Measurements from ENCODE around the gene NARS2.
"Not testable (repeated sequence)": the region's sequence is repeated elsewhere in the genome, so short reads cannot be mapped to it uniquely, and the experiment has no call there.

NARS2 gene

GRCh38 chr11:78606667-78607066, 32.0 kb upstream of the NARS2 start:
- no peak for DNase-seq
- Histone ChIP-seq H2BK5ac (ENCODE audit: low read depth, low read length, poor library complexity, severe bottlenecking) (no peak overlapping the region), H2BK15ac (ENCODE audit: low read depth, poor library complexity, severe bottlenecking) (no peak overlapping the region), H3K4me2 (ENCODE audit: low read length, poor library complexity, severe bottlenecking) (no peak overlapping the region), H3K9me3 (ENCODE audit: control insufficient read depth, low read length) (no peaks in the 10 kb centered on the region), H3K4me3 (ENCODE audit: insufficient read depth in 1 of 2, low read depth in 1 of 2, low read length in 2 of 2) (no peak overlapping the region), H2AFZ (ENCODE audit: low read depth, low read length) (no peak overlapping the region), H3K14ac (ENCODE audit: low read length in 2 of 2) (no peak overlapping the region), H3K18ac (ENCODE audit: low read depth in 1 of 2, low read length in 2 of 2) (no peak overlapping the region), H3K4me1 (ENCODE audit: control insufficient read depth, insufficient read depth, low read depth, low read length) (no peaks in the 10 kb centered on the region), H3K23ac (ENCODE audit: low read length in 2 of 2) (no peak overlapping the region), H3K4ac (ENCODE audit: low read depth in 1 of 2, low read length in 2 of 2) (no peak overlapping the region), H3K36me3 (ENCODE audit: control insufficient read depth in 1 of 2, insufficient read depth in 2 of 2, low read depth in 1 of 2, low read length in 2 of 2) (no peaks in the 10 kb centered on the region), H2BK120ac (ENCODE audit: low read depth, low read length) (no peak overlapping the region), H3K27me3 (ENCODE audit: control insufficient read depth in 1 of 2, insufficient read depth in 1 of 2, low read length in 2 of 2) (no peaks in the 10 kb centered on the region), H4K91ac (ENCODE audit: low read length) (no peak overlapping the region), H3K79me1 (replicated peaks; ENCODE audit: low read length, poor library complexity, severe bottlenecking) (no peaks in the 10 kb centered on the region), H2AK5ac (ENCODE audit: low read length, severe bottlenecking) (no peak overlapping the region), H3K27ac (ENCODE audit: low read length, poor library complexity, severe bottlenecking) (no peak overlapping the region), H3K9ac (ENCODE audit: low read length) (no peak overlapping the region), H4K8ac (ENCODE audit: low read length) (no peak overlapping the region), H2BK12ac (ENCODE audit: low read length in 2 of 2) (no peak overlapping the region)
- 94% methylated on average over 3 of the region's 3 CpGs for WGBS

GRCh38 chr11:78605296-78605695, 30.6 kb upstream of the NARS2 start:
- no peak overlapping the region for H3K23ac ChIP-seq (ENCODE audit: low read length in 2 of 2)
- no peak overlapping the region for H2AK5ac ChIP-seq (ENCODE audit: low read length, severe bottlenecking)
- H3K36me3 ChIP-seq (ENCODE audit: control insufficient read depth in 1 of 2, insufficient read depth in 2 of 2, low read depth in 1 of 2, low read length in 2 of 2), result no peaks in the 10 kb centered on the region
- no peak overlapping the region for H3K27ac ChIP-seq (ENCODE audit: low read length, poor library complexity, severe bottlenecking)
- no peaks in the 10 kb centered on the region for H3K27me3 ChIP-seq (ENCODE audit: control insufficient read depth in 1 of 2, insufficient read depth in 1 of 2, low read length in 2 of 2)
- no peak overlapping the region for H2BK5ac ChIP-seq (ENCODE audit: low read depth, low read length, poor library complexity, severe bottlenecking)
- H2BK12ac ChIP-seq (ENCODE audit: low read length in 2 of 2), result no peak overlapping the region
- no peaks in the 10 kb centered on the region for H3K79me1 ChIP-seq (replicated peaks; ENCODE audit: low read length, poor library complexity, severe bottlenecking)
- H3K18ac ChIP-seq (ENCODE audit: low read depth in 1 of 2, low read length in 2 of 2), result no peak overlapping the region
- H3K4me2 ChIP-seq (ENCODE audit: low read length, poor library complexity, severe bottlenecking), result no peak overlapping the region
- H3K9me3 ChIP-seq (ENCODE audit: control insufficient read depth, low read length), result no peaks in the 10 kb centered on the region
- H2BK120ac ChIP-seq (ENCODE audit: low read depth, low read length), result no peak overlapping the region
- no peak overlapping the region for H2BK15ac ChIP-seq (ENCODE audit: low read depth, poor library complexity, severe bottlenecking)
- H3K14ac ChIP-seq (ENCODE audit: low read length in 2 of 2), result no peak overlapping the region
- no peak overlapping the region for H4K8ac ChIP-seq (ENCODE audit: low read length)
- WGBS, result 66% methylated on average over 7 of the region's 7 CpGs
- no peak overlapping the region for H3K9ac ChIP-seq (ENCODE audit: low read length)
- H2AFZ ChIP-seq (ENCODE audit: low read depth, low read length), result no peak overlapping the region
- H3K4me3 ChIP-seq (ENCODE audit: insufficient read depth in 1 of 2, low read depth in 1 of 2, low read length in 2 of 2), result no peak overlapping the region
- H3K4me1 ChIP-seq (ENCODE audit: control insufficient read depth, insufficient read depth, low read depth, low read length), result no peaks in the 10 kb centered on the region
- H4K91ac ChIP-seq (ENCODE audit: low read length), result no peak overlapping the region
- DNase-seq, result no peak
- no peak overlapping the region for H3K4ac ChIP-seq (ENCODE audit: low read depth in 1 of 2, low read length in 2 of 2)

- DNase-seq, result no peak
- Histone ChIP-seq H2BK12ac (ENCODE audit: low read length in 2 of 2) (no peak overlapping the region), H3K23ac (ENCODE audit: low read length in 2 of 2) (no peak overlapping the region), H3K27ac (ENCODE audit: low read length, poor library complexity, severe bottlenecking) (no peak overlapping the region), H3K27me3 (ENCODE audit: control insufficient read depth in 1 of 2, insufficient read depth in 1 of 2, low read length in 2 of 2) (no peaks in the 10 kb centered on the region), H4K8ac (ENCODE audit: low read length) (no peak overlapping the region), H3K4me2 (ENCODE audit: low read length, poor library complexity, severe bottlenecking) (no peak overlapping the region), H3K36me3 (ENCODE audit: control insufficient read depth in 1 of 2, insufficient read depth in 2 of 2, low read depth in 1 of 2, low read length in 2 of 2) (no peaks in the 10 kb centered on the region), H3K4me3 (ENCODE audit: insufficient read depth in 1 of 2, low read depth in 1 of 2, low read length in 2 of 2) (no peak overlapping the region), H3K4ac (ENCODE audit: low read depth in 1 of 2, low read length in 2 of 2) (no peak overlapping the region), H2AK5ac (ENCODE audit: low read length, severe bottlenecking) (no peak overlapping the region), H4K91ac (ENCODE audit: low read length) (no peak overlapping the region), H3K9me3 (ENCODE audit: control insufficient read depth, low read length) (no peaks in the 10 kb centered on the region), H2BK15ac (ENCODE audit: low read depth, poor library complexity, severe bottlenecking) (no peak overlapping the region), H3K9ac (ENCODE audit: low read length) (no peak overlapping the region), H3K4me1 (ENCODE audit: control insufficient read depth, insufficient read depth, low read depth, low read length) (no peaks in the 10 kb centered on the region), H3K79me1 (replicated peaks; ENCODE audit: low read length, poor library complexity, severe bottlenecking) (no peaks in the 10 kb centered on the region), H3K18ac (ENCODE audit: low read depth in 1 of 2, low read length in 2 of 2) (no peak overlapping the region), H2AFZ (ENCODE audit: low read depth, low read length) (no peak overlapping the region), H2BK5ac (ENCODE audit: low read depth, low read length, poor library complexity, severe bottlenecking) (no peak overlapping the region), H3K14ac (ENCODE audit: low read length in 2 of 2) (no peak overlapping the region), H2BK120ac (ENCODE audit: low read depth, low read length) (no peak overlapping the region)
- 90% methylated on average over 1 of the region's 1 CpG for WGBS
Measured at GRCh38 chr11:78603792-78604191, 29.1 kb upstream of the NARS2 start.

GRCh38 chr11:78602771-78603170, 28.1 kb upstream of the NARS2 start:
- not testable (repeated sequence) for H3K4me3 ChIP-seq (ENCODE audit: insufficient read depth in 1 of 2, low read depth in 1 of 2, low read length in 2 of 2); H3K4me2 ChIP-seq (ENCODE audit: low read length, poor library complexity, severe bottlenecking); H4K8ac ChIP-seq (ENCODE audit: low read length); H3K4me1 ChIP-seq (ENCODE audit: control insufficient read depth, insufficient read depth, low read depth, low read length); H3K9ac ChIP-seq (ENCODE audit: low read length); H3K36me3 ChIP-seq (ENCODE audit: control insufficient read depth in 1 of 2, insufficient read depth in 2 of 2, low read depth in 1 of 2, low read length in 2 of 2); H2BK12ac ChIP-seq (ENCODE audit: low read length in 2 of 2); H2BK120ac ChIP-seq (ENCODE audit: low read depth, low read length); H3K27me3 ChIP-seq (ENCODE audit: control insufficient read depth in 1 of 2, insufficient read depth in 1 of 2, low read length in 2 of 2); H3K27ac ChIP-seq (ENCODE audit: low read length, poor library complexity, severe bottlenecking); H4K91ac ChIP-seq (ENCODE audit: low read length); H3K23ac ChIP-seq (ENCODE audit: low read length in 2 of 2); H2AFZ ChIP-seq (ENCODE audit: low read depth, low read length); DNase-seq; H3K14ac ChIP-seq (ENCODE audit: low read length in 2 of 2); H2BK15ac ChIP-seq (ENCODE audit: low read depth, poor library complexity, severe bottlenecking); H2AK5ac ChIP-seq (ENCODE audit: low read length, severe bottlenecking); H3K4ac ChIP-seq (ENCODE audit: low read depth in 1 of 2, low read length in 2 of 2); H3K9me3 ChIP-seq (ENCODE audit: control insufficient read depth, low read length); H2BK5ac ChIP-seq (ENCODE audit: low read depth, low read length, poor library complexity, severe bottlenecking); H3K79me1 ChIP-seq (replicated peaks; ENCODE audit: low read length, poor library complexity, severe bottlenecking); H3K18ac ChIP-seq (ENCODE audit: low read depth in 1 of 2, low read length in 2 of 2)
- WGBS, result 88% methylated on average over 5 of the region's 5 CpGs

Measured in mesenchymal stem cell (in vitro differentiated cells and primary cell).